ENCODE results near the gene SGSH.

Gene SGSH

GRCh38 chr17:80187515-80187941, 32.6 kb downstream of the SGSH start:
- TF ChIP-seq ZFX (IDR thresholded peaks at IDR 0.05) (no peak), CTCF (conservative IDR thresholded peaks at IDR 0.05) (no peak)
- H3K27ac ChIP-seq, result peak overlapping the region; percentile 32

GRCh38 chr17:80187090-80187489, 33.0 kb downstream of the SGSH start:
- TF ChIP-seq ZFX (IDR thresholded peaks at IDR 0.05) (no peak), CTCF (conservative IDR thresholded peaks at IDR 0.05) (no peak)
- H3K27ac ChIP-seq, result peak overlapping the region; percentile 32

- no peak overlapping the region for H3K27ac ChIP-seq
- TF ChIP-seq ZFX (IDR thresholded peaks at IDR 0.05), result no peak
- TF ChIP-seq CTCF (conservative IDR thresholded peaks at IDR 0.05), result no peak
These were observed 34.2 kb downstream of the SGSH start for GRCh38 chr17:80185968-80186367.

GRCh38 chr17:80184423-80184714, 35.8 kb downstream of the SGSH start:
- TF ChIP-seq ZFX (IDR thresholded peaks at IDR 0.05) (no peak), CTCF (conservative IDR thresholded peaks at IDR 0.05) (no peak)
- H3K27ac ChIP-seq, result no peak overlapping the region

- TF ChIP-seq ZFX (IDR thresholded peaks at IDR 0.05) (no peak), CTCF (conservative IDR thresholded peaks at IDR 0.05) (no peak)
- no peak overlapping the region for H3K27ac ChIP-seq
These were observed 36.3 kb downstream of the SGSH start for GRCh38 chr17:80183581-80184422.

- TF ChIP-seq CTCF (conservative IDR thresholded peaks at IDR 0.05) (no peak), ZFX (IDR thresholded peaks at IDR 0.05) (no peak)
- no peak overlapping the region for H3K27ac ChIP-seq
These were observed 37.3 kb downstream of the SGSH start for GRCh38 chr17:80182845-80183223.

- H3K27ac ChIP-seq, result no peak overlapping the region
- no peak for TF ChIP-seq ZFX (IDR thresholded peaks at IDR 0.05)
- no peak for TF ChIP-seq CTCF (conservative IDR thresholded peaks at IDR 0.05)
These were observed 37.9 kb downstream of the SGSH start for GRCh38 chr17:80182118-80182844.
